AG09319 (cell line): ENCODE results near the gene ANKEF1.
"Not testable (repeated sequence)": the region's sequence is repeated elsewhere in the genome, so short reads cannot be mapped to it uniquely, and the experiment has no call there.

Experiments used
- DNase-seq: peaks from one replicate; pipeline ENCODE4 v3.0.0-alpha.2; 2010; ENCODE audit warnings: low read depth; ENCODE audit errors: extremely low read depth
- TF ChIP-seq, protein P1 (sequence below): IDR thresholded peaks from 2 replicates; pipeline ENCODE4 v1.5.1; 2011; ENCODE audit warnings: low read depth, mild to moderate bottlenecking, inconsistent platforms, low read length, moderate library complexity

The ANKEF1 gene

DNA sequence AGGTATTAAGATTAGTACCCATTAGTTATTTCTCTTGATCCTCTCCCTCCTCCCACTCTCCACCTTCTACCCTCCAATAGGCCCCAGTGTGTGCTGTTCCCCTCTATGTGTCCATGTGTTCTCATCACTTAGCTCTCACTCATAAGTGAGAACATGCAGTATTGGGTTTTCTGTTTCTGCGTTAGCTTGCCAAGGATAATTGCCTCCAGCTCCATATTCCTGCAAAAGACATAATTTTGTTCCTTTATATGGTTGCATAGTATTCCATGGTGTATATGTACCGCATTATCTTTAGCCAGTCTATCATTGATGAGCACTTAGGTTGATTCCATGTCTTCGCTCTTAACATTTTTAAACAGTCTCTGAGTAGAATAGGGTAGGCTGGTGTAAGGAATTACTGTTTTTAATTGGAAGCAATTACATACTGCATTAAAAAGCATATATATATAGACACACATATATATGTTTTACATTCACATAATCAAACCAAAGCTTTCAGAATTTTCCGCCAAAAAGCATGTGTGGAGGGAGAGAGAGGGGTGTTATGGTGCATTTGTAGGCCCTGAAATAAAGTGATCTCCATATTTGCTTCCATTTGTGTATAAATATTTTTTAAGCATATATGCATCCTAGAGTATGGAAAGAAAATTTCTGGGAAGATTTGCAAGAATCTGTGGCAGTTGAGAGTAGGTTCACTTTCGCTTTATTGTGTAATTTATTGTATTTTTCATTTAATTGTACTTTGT is 709 bp upstream of the ANKEF1 start:
- no peak for DNase-seq
- TF ChIP-seq, protein P1, sequence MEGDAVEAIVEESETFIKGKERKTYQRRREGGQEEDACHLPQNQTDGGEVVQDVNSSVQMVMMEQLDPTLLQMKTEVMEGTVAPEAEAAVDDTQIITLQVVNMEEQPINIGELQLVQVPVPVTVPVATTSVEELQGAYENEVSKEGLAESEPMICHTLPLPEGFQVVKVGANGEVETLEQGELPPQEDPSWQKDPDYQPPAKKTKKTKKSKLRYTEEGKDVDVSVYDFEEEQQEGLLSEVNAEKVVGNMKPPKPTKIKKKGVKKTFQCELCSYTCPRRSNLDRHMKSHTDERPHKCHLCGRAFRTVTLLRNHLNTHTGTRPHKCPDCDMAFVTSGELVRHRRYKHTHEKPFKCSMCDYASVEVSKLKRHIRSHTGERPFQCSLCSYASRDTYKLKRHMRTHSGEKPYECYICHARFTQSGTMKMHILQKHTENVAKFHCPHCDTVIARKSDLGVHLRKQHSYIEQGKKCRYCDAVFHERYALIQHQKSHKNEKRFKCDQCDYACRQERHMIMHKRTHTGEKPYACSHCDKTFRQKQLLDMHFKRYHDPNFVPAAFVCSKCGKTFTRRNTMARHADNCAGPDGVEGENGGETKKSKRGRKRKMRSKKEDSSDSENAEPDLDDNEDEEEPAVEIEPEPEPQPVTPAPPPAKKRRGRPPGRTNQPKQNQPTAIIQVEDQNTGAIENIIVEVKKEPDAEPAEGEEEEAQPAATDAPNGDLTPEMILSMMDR = no peak

DNA sequence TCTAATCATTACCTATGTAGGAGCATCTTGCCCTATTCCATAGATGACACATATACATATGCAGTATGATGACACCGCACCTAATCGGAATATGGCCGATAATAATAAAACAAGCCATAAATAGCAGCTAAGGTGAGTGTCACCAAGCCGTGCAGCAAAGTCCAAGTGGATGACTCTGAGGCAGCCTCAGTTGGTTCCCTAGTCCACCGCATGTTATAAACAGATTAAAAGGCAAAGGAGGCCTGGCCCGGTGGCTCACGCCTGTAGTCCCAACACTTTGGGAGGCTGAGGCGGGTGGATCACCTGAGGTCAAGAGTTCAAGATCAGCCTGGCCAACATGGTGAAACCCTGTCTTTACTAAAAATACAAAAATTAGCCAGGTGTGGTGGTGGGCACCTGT is 1.5 kb downstream of the ANKEF1 start:
- DNase-seq = not testable (repeated sequence)

DNA sequence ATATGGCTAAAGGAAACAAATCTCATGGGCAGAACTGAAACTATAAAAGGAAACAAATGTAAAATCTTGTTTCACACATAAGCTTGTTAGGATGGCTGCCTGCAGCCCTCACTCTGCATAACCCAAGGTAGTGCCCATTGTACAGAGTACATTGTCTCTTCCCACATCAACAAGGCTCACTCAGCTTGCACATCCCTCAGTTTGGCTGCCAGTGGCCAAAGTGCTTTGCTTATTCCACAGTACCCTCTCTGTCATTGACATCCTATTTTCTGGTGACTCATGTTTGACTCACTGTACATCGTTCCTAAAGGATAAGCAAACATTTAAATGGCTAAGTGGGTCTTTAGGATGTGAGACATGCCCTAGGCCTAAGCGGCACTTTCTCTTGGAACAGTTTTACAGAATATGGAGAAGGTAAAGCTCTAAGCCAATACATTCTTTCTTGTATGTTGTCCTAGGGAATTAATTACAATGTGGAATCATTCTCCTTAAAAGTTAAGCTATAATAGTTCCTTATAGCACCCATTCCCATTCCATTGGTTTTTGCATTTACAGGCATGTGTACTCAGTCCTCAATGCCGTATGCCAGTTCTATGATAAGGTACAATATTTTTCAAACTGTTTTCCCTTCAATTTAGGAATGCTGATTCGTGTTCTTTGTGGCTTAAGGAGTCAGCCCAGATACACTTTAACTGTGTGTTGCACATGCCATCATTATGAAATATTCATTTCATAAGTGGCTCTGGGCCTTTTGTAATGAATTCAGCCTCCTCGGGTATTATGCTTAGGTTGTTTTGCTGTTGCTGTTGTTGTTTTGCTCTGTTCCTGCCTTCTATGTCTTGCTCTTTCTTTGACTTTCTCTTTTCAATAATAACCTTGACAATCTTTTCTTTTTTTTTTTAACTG is 5.5 kb downstream of the ANKEF1 start:
- TF ChIP-seq, protein P1 = no peak
- no peak for DNase-seq

DNA sequence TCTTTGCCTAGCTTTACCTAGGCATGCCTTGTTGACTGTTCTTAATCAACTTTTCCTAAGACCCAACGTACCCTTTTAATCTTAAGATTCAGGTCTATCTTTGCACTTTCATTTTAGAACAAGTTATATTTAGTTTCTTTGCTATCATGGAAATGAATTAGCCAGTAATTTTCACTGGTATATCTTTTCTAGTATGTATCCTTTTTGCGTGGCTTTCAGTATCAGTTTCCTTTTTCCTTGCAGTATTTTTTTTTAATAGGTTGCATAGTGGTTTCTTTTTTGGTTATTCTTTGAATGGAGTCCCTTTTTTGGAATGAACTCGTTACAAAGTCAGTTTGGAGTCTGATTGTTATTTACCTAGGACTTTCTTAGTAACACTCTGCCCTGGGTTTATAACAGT is 7.3 kb downstream of the ANKEF1 start:
- DNase-seq = no peak
- TF ChIP-seq, protein P1 = no peak

DNA sequence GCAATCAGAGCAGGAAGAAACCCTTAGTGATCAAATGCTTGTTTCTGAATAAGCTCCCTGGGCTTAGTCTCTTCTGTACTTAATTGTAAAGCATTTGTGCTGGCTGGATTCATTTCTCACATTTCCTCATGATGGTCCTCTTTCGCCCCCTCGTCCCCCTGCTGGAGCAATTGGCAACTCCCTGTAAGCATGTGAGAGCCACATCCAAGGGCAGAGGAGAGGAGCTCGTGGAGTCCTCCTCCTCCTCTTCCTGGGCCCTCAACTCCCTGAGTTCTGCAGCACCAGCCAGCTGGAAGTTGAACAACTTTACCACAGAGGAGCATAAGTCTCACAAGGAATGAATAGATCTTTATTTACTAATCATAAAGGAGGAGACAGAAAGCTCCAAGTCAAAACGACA is 12.6 kb downstream of the ANKEF1 start:
- TF ChIP-seq, protein P1 = peak; percentile 27
- DNase-seq = no peak

DNA sequence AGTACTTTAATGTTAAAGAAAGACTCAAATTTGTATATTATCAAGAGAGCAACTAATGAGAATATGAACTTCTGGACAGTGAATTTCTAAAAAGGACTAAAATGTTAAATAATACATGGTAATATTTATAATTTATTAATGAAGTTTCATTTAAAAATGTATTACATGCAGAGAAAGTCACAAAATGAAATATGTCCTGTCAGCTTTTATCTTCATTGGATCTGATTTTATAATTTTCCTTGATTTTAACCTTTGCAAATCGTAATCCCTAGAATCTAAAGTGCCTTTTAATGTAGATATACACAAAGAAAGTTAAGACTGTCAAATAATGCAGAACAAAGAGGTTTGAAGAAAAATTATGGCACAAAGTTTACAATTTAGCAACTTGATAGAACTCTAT is 16.4 kb downstream of the ANKEF1 start:
- no peak for DNase-seq
- TF ChIP-seq, protein P1 = no peak

DNA sequence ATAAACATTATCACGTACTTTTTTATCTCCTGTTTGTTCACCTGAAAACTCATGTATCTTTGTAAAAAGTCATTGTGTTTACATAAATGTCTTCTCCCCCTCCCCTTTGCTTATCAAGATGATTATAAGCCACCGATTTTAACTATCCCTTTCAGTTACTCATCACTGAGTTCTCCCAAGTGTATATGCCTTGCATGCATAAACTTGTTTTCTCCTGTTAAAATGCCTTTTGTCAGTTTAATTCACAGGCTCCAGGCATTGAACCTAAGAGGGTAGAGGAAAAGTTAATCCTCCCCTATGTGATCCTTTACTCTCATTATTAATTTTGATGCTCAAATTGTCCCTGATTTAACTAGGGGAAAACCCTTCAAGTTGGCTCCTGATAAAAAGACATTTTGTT is 24.2 kb downstream of the ANKEF1 start:
- TF ChIP-seq, protein P1 = no peak
- DNase-seq = no peak
